Natural killer cell (primary cell): ENCODE results near the gene FAM9C. TPM values are rescaled to one million over a fixed set of nuclear protein-coding genes. Genes with fewer than 3 reads are reported as not detected.

ENCODE experiments used
- ATAC-seq, 3 donors: fragments of 150-1000 bp in 2 of 3; fragments of 200-7000 bp in 1 of 3; cut with Tn5 transposase; 1 replicate in 1 of 3; 2 replicates in 2 of 3; pipeline ENCODE4 v1.10.0; 2021; ENCODE audit warnings: mild to moderate bottlenecking in 2 of 3, moderate library complexity in 2 of 3
- DNase-seq, 2 donors: peaks; one replicate each; pipeline versions ENCODE4 v3.0.0 to v3.0.0-alpha.2; 2013 to 2021; ENCODE audit warnings: mixed read lengths in 1 of 2
- H3K27ac ChIP-seq: one replicate; pipeline ENCODE4 v1.5.1; 2013; ENCODE audit warnings: mild to moderate bottlenecking, low read length
- H3K27me3 ChIP-seq: one replicate; pipeline ENCODE4 v1.6.1; 2013; ENCODE audit warnings: low read length; ENCODE audit not compliant: control insufficient read depth, insufficient read depth
- H3K36me3 ChIP-seq: one replicate; pipeline ENCODE4 v1.6.1; 2013; ENCODE audit warnings: low read length; ENCODE audit not compliant: control insufficient read depth, insufficient read depth
- H3K4me1 ChIP-seq: one replicate; pipeline ENCODE4 v1.6.1; 2013; ENCODE audit warnings: low read length; ENCODE audit not compliant: control insufficient read depth, insufficient read depth
- H3K4me3 ChIP-seq: one replicate; pipeline ENCODE4 v1.5.1; 2013; ENCODE audit warnings: low read length
- H3K9me3 ChIP-seq: one replicate; pipeline ENCODE4 v1.6.1; 2013; ENCODE audit warnings: low read length; ENCODE audit not compliant: control insufficient read depth, insufficient read depth
- H3K27ac Mint-ChIP-seq, 2 donors: one replicate each; pipeline ENCODE4 v1.8.0; 2022; ENCODE audit warnings: mild to moderate bottlenecking in 2 of 2, mixed read lengths in 2 of 2, moderate library complexity in 1 of 2
- H3K27me3 Mint-ChIP-seq, 2 donors: one replicate each; pipeline ENCODE4 v1.8.0; 2022; ENCODE audit warnings: low read depth in 2 of 2, mixed read lengths in 2 of 2
- H3K36me3 Mint-ChIP-seq: one replicate; pipeline ENCODE4 v1.8.0; 2022; ENCODE audit warnings: mixed read lengths
- H3K4me1 Mint-ChIP-seq, 2 donors: one replicate each; pipeline ENCODE4 v1.8.0; 2022; ENCODE audit warnings: mixed read lengths in 2 of 2
- H3K4me3 Mint-ChIP-seq: one replicate; pipeline ENCODE4 v1.8.0; 2022; ENCODE audit warnings: mild to moderate bottlenecking, moderate library complexity, mixed read lengths
- H3K9me3 Mint-ChIP-seq, 2 donors: one replicate each; pipeline ENCODE4 v1.8.0; 2022; ENCODE audit warnings: mixed read lengths in 2 of 2
- WGBS: methylation state at CpG from one replicate; pipeline ENCODE4 v1.1.7; 2013; ENCODE audit warnings: missing lambda C conversion rate; ENCODE audit not compliant: insufficient coverage; 5-methylcytosine and 5-hydroxymethylcytosine counted together
- intact Hi-C: fragments of 100-400 bp; cut with micrococcal nuclease; formaldehyde crosslinking; loops from one replicate; pipeline ENCODE4 v1.14.2; 2022
- total RNA-seq, 4 donors: library from RNA; stranded (reverse); fragments of 120-200 nt in 1 of 4; gene quantifications; one replicate each; pipeline versions ENCODE4 v1.2.3 to v1.2.4, GENCODE V29; 2013 to 2022
- TF ChIP-seq, protein P1 (sequence below): fragments of 200-600 bp; IDR thresholded peaks from one replicate; pipeline ENCODE4 v1.8.0; 2022; ENCODE audit warnings: antibody characterized with exemption

FAM9C gene
- total RNA-seq, 3 donors from 2014 or later (not counting 1 experiment from before 2014, with no cell fraction given): not detected

- H3K4me3 ChIP-seq: no peak overlapping the region
- WGBS: 7% methylated on average over 6 of the region's 9 CpGs
- no peaks in the 10 kb centered on the region for H3K36me3 Mint-ChIP-seq
- H3K9me3 ChIP-seq: no peaks in the 10 kb centered on the region
- no peaks in the 10 kb centered on the region for H3K9me3 Mint-ChIP-seq
- intact Hi-C loops: no loop called here
- H3K36me3 ChIP-seq: no peaks in the 10 kb centered on the region
- TF ChIP-seq, protein P1, sequence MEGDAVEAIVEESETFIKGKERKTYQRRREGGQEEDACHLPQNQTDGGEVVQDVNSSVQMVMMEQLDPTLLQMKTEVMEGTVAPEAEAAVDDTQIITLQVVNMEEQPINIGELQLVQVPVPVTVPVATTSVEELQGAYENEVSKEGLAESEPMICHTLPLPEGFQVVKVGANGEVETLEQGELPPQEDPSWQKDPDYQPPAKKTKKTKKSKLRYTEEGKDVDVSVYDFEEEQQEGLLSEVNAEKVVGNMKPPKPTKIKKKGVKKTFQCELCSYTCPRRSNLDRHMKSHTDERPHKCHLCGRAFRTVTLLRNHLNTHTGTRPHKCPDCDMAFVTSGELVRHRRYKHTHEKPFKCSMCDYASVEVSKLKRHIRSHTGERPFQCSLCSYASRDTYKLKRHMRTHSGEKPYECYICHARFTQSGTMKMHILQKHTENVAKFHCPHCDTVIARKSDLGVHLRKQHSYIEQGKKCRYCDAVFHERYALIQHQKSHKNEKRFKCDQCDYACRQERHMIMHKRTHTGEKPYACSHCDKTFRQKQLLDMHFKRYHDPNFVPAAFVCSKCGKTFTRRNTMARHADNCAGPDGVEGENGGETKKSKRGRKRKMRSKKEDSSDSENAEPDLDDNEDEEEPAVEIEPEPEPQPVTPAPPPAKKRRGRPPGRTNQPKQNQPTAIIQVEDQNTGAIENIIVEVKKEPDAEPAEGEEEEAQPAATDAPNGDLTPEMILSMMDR: no peak
- H3K4me1 Mint-ChIP-seq: peaks cover 27% of the 10 kb centered on the region in 2 donors
- peak overlapping the region; percentile 90 to 94 for H3K27ac Mint-ChIP-seq
- no peaks in the 10 kb centered on the region for H3K27me3 ChIP-seq
- H3K27me3 Mint-ChIP-seq: peaks cover 0 to 24% of the 10 kb centered on the region in 2 donors
- peak in 1 of 2 donors; percentile 73 for DNase-seq
- ATAC-seq: peak; percentile 53 to 71 (median 66)
- peak overlapping the region; percentile 77 for H3K4me3 Mint-ChIP-seq
- peak overlapping the region; percentile 71 for H3K27ac ChIP-seq
- peaks cover 18% of the 10 kb centered on the region for H3K4me1 ChIP-seq
Observed at GRCh38 chrX:12999422-12999821, 45.0 kb downstream of the FAM9C start.

DNA sequence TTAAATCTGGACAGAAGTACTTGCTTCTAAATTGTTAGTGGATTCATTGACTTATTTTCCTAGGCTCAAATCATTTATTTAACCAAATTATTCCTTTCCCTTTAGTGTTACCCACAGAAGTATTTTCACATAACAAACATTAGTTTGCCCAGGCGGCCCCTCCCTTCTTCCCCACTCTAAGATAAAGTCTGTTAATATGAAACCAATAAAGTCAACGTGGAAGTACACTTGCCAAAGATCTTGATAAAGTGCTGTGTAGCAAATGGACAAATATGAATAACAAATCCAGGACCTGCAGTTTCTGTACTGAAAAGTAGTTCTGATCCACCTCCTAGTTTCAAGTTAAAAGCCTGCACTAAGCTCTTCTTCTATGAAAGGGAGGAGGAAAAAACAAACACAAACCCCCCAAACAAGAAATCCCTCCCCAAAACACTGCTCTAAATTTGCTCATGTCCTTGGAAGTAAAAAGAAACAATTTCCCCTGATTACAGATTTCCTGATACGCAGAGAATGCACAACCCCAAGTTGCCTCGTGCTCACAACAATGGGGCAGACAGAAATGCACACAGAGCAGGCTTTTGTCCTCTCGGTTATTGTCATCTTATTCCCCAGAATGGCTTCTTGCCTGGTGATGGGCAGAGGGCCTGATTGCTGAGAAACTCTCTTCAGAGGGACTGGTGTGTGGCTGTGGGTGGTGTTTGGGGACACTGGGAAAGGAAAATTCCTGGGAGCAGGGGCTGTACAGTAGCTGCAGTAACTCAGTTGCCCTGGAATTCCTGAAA, 46.3 kb downstream of the FAM9C start:
- Histone ChIP-seq H3K27me3 (no peaks in the 10 kb centered on the region), H3K9me3 (no peaks in the 10 kb centered on the region), H3K4me1 (peaks cover 16% of the 10 kb centered on the region), H3K27ac (peak overlapping the region; percentile 71), H3K4me3 (no peak overlapping the region), H3K36me3 (no peaks in the 10 kb centered on the region)
- no peaks in the 10 kb centered on the region for H3K9me3 Mint-ChIP-seq
- TF ChIP-seq, protein P1: no peak
- peak overlapping the region; percentile 17 for H3K4me3 Mint-ChIP-seq
- no peak for ATAC-seq
- peaks cover 27% of the 10 kb centered on the region in 2 donors for H3K4me1 Mint-ChIP-seq
- peak in 1 of 2 donors; percentile 30 for DNase-seq
- 57% methylated on average over 3 of the region's 5 CpGs for WGBS
- H3K27me3 Mint-ChIP-seq: peaks cover 0 to 24% of the 10 kb centered on the region in 2 donors
- peak overlapping the region; percentile 21 to 80 for H3K27ac Mint-ChIP-seq
- intact Hi-C loops: no loop called here
- no peaks in the 10 kb centered on the region for H3K36me3 Mint-ChIP-seq

GRCh38 chrX:12996934-12997435, 47.4 kb downstream of the FAM9C start:
- Mint-ChIP-seq H3K27ac (no peak overlapping the region), H3K9me3 (no peaks in the 10 kb centered on the region), H3K4me1 (peaks cover 27% of the 10 kb centered on the region in 2 donors), H3K4me3 (no peak overlapping the region), H3K36me3 (no peaks in the 10 kb centered on the region), H3K27me3 (peaks cover 0 to 24% of the 10 kb centered on the region in 2 donors)
- Histone ChIP-seq H3K9me3 (no peaks in the 10 kb centered on the region), H3K4me1 (peaks cover 16% of the 10 kb centered on the region), H3K27me3 (no peaks in the 10 kb centered on the region), H3K36me3 (no peaks in the 10 kb centered on the region), H3K27ac (no peak overlapping the region), H3K4me3 (no peak overlapping the region)
- ATAC-seq: no peak
- WGBS: 100% methylated on average over 3 of the region's 3 CpGs
- intact Hi-C loops: no loop called here
- DNase-seq: no peak
- TF ChIP-seq, protein P1: no peak
